CD4-positive, alpha-beta T cell (primary cell): ENCODE measurements around the gene MARCO. TPM values are rescaled to one million over a fixed set of nuclear protein-coding genes. Genes with fewer than 3 reads are reported as not detected.

ENCODE experiments used
- ATAC-seq: fragments of 200-7000 bp; cut with Tn5 transposase; one replicate; pipeline ENCODE4 v1.10.0; 2022; ENCODE audit warnings: mild to moderate bottlenecking; ENCODE audit not compliant: poor library complexity
- CTCF ChIA-PET: fragments of 350-600 bp; sonication (Branson Sonifier 250); formaldehyde crosslinking; loops from one replicate; lab custom pipeline; 2021; ENCODE audit warnings: antibody characterized with exemption, inconsistent platforms; lab: Charles Lee
- POLR2A ChIA-PET: fragments of 350-600 bp; sonication (Branson Sonifier 250); formaldehyde crosslinking; loops from one replicate; lab custom pipeline; 2021; ENCODE audit warnings: antibody characterized with exemption, inconsistent platforms; lab: Charles Lee
- DNase-seq, 14 experiments: peaks; one replicate each; pipeline ENCODE4 v3.0.0-alpha.2; 2013 to 2020; ENCODE audit warnings: mixed read lengths in 2 of 14
- H3K27ac ChIP-seq, 2 donors: one replicate each; pipeline versions ENCODE4 v1.5.1 to v1.7.0; 2013; ENCODE audit warnings: low read length in 2 of 2, low read depth in 1 of 2, mild to moderate bottlenecking in 1 of 2
- H3K27me3 ChIP-seq, 2 experiments: 1 replicate in 1 of 2; 2 replicates in 1 of 2; pipeline versions ENCODE4 v1.6.1 to v1.7.0; 2013; ENCODE audit warnings: low read length in 2 of 2, control low read depth in 1 of 2, mild to moderate bottlenecking in 1 of 2, moderate library complexity in 1 of 2; ENCODE audit not compliant: insufficient read depth in 2 of 2, control insufficient read depth in 1 of 2
- H3K36me3 ChIP-seq: one replicate; pipeline ENCODE4 v1.6.1; 2013; ENCODE audit warnings: low read length, control low read depth; ENCODE audit not compliant: insufficient read depth
- H3K4me1 ChIP-seq: one replicate; pipeline ENCODE4 v1.6.1; 2013; ENCODE audit warnings: low read length, control low read depth; ENCODE audit not compliant: insufficient read depth
- H3K4me3 ChIP-seq: one replicate; pipeline ENCODE4 v1.5.1; 2013; ENCODE audit warnings: mild to moderate bottlenecking, low read length, moderate library complexity
- H3K9me3 ChIP-seq, 2 experiments: 1 replicate in 1 of 2; 2 replicates in 1 of 2; pipeline versions ENCODE4 v1.6.1 to v1.7.0; 2013; ENCODE audit warnings: low read length in 2 of 2, mild to moderate bottlenecking in 2 of 2, control low read depth in 1 of 2, moderate library complexity in 1 of 2; ENCODE audit not compliant: control insufficient read depth in 1 of 2, insufficient read depth in 1 of 2
- H3K27ac Mint-ChIP-seq: one replicate; pipeline ENCODE4 v1.8.0; 2020; ENCODE audit warnings: mixed read lengths
- H3K27me3 Mint-ChIP-seq: one replicate; pipeline ENCODE4 v1.8.0; 2021; ENCODE audit warnings: mixed read lengths
- H3K36me3 Mint-ChIP-seq: one replicate; pipeline ENCODE4 v1.8.0; 2021; ENCODE audit warnings: low read depth, mixed read lengths
- H3K4me1 Mint-ChIP-seq: one replicate; pipeline ENCODE4 v1.8.0; 2021; ENCODE audit warnings: low read depth, mixed read lengths
- H3K4me3 Mint-ChIP-seq: one replicate; pipeline ENCODE4 v1.8.0; 2020; ENCODE audit warnings: mild to moderate bottlenecking, mixed read lengths
- H3K9me3 Mint-ChIP-seq: one replicate; pipeline ENCODE4 v1.8.0; 2020; ENCODE audit warnings: mixed read lengths
- CTCF ChIP-seq: fragments of 200-600 bp; IDR thresholded peaks from one replicate; pipeline ENCODE4 v1.8.0; 2022; ENCODE audit warnings: antibody characterized with exemption, mild to moderate bottlenecking
- intact Hi-C, 2 experiments: fragments of 100-400 bp; cut with DNase I in 1 of 2; cut with micrococcal nuclease in 1 of 2; formaldehyde crosslinking; loops; one replicate each; pipeline versions ENCODE4 v1.15.1 to v1.9.0; 2023 to 2025; cut with DNase I, micrococcal nuclease
- total RNA-seq, 174 experiments: library from RNA in 2 of 174; stranded (reverse) in 2 of 174; gene quantifications; one replicate each; pipeline ENCODE4 v1.2.3 and lab custom pipeline; 2021 to 2026

The MARCO gene
- total RNA-seq, 2 experiments from 2014 or later = 0.22 TPM; not detected in 1

- Histone ChIP-seq H3K36me3 (no peaks in the 10 kb centered on the region), H3K27ac (no peak overlapping the region), H3K4me3 (no peak overlapping the region), H3K27me3 (no peaks in the 10 kb centered on the region), H3K4me1 (no peaks in the 10 kb centered on the region), H3K9me3 (no peaks in the 10 kb centered on the region)
- ChIA-PET POLR2A (no interaction called here), CTCF (no interaction called here)
- Mint-ChIP-seq H3K36me3 (no peaks in the 10 kb centered on the region), H3K4me3 (no peak overlapping the region), H3K4me1 (no peaks in the 10 kb centered on the region), H3K9me3 (no peaks in the 10 kb centered on the region), H3K27me3 (peaks cover 5% of the 10 kb centered on the region), H3K27ac (no peak overlapping the region)
- intact Hi-C loops = no loop called here
- TF ChIP-seq CTCF = no peak
- DNase-seq (no peak), ATAC-seq (no peak)
Observed at GRCh38 chr2:119040730-119041129, 98.7 kb downstream of the MARCO start.

Other genes starting within 250 kb of the MARCO start
- gene EN1, start 94.5 kb upstream of the MARCO start, total RNA-seq = not detected
- gene C1QL2, start 216.6 kb downstream of the MARCO start, total RNA-seq = not detected